GM06990 (cell line): ENCODE measurements around the gene METTL13.
A peak's percentile ranks its signal among the peaks of the same experiment; 100 is the strongest.

Experiments
- DNase-seq: peaks from one replicate; pipeline ENCODE4 v3.0.0-alpha.2; 2011; ENCODE audit not compliant: insufficient read length; ENCODE audit errors: extremely low read depth
- H3K27me3 ChIP-seq: replicated peaks from 2 replicates; pipeline ENCODE4 v1.6.0; 2011; ENCODE audit warnings: low read length; ENCODE audit not compliant: control insufficient read depth, insufficient read depth
- H3K36me3 ChIP-seq: 2 replicates; pipeline ENCODE4 v1.5.1; 2011; ENCODE audit warnings: low read length; ENCODE audit not compliant: control insufficient read depth, insufficient read depth
- H3K4me3 ChIP-seq: replicated peaks from 2 replicates; pipeline ENCODE4 v1.5.1; 2011; ENCODE audit warnings: low read depth, mild to moderate bottlenecking, control low read depth, low read length
- TF ChIP-seq, protein P1 (sequence below): IDR thresholded peaks from 2 replicates; pipeline ENCODE4 v1.5.1; 2011; ENCODE audit warnings: low read length, control low read depth, mild to moderate bottlenecking, inconsistent platforms; ENCODE audit not compliant: insufficient read depth, poor library complexity, severe bottlenecking

Gene METTL13

DNA sequence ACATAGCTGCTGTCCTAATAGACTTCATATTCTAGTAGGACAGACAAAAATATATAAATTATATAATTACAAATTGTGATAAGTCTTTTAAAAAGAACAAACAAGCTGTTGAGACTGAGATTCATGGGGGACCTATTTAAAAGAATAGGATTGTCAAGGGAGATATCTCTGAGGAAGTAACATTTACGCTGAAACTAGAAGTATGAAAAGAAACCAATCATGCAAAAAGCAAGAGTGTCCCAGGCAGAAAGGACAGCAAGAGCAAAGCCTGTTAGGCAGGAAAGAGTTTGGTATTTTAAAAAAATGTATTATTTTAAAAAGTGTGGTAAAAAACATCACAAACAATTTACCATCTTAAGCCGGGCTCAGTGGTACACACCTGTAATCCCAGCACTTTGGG, 9.1 kb upstream of the METTL13 start:
- TF ChIP-seq, protein P1, sequence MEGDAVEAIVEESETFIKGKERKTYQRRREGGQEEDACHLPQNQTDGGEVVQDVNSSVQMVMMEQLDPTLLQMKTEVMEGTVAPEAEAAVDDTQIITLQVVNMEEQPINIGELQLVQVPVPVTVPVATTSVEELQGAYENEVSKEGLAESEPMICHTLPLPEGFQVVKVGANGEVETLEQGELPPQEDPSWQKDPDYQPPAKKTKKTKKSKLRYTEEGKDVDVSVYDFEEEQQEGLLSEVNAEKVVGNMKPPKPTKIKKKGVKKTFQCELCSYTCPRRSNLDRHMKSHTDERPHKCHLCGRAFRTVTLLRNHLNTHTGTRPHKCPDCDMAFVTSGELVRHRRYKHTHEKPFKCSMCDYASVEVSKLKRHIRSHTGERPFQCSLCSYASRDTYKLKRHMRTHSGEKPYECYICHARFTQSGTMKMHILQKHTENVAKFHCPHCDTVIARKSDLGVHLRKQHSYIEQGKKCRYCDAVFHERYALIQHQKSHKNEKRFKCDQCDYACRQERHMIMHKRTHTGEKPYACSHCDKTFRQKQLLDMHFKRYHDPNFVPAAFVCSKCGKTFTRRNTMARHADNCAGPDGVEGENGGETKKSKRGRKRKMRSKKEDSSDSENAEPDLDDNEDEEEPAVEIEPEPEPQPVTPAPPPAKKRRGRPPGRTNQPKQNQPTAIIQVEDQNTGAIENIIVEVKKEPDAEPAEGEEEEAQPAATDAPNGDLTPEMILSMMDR, result no peak
- no peak overlapping the region for H3K4me3 ChIP-seq
- H3K27me3 ChIP-seq, result no peaks in the 10 kb centered on the region
- H3K36me3 ChIP-seq, result no peaks in the 10 kb centered on the region
- no peak for DNase-seq

GRCh38 chr1:171780583-171781175, 781 bp upstream of the METTL13 start:
- Histone ChIP-seq H3K4me3 (peak overlapping the region; percentile 64), H3K36me3 (peaks cover 9% of the 10 kb centered on the region), H3K27me3 (no peaks in the 10 kb centered on the region)
- DNase-seq, result no peak
- TF ChIP-seq, protein P1, result no peak

DNA sequence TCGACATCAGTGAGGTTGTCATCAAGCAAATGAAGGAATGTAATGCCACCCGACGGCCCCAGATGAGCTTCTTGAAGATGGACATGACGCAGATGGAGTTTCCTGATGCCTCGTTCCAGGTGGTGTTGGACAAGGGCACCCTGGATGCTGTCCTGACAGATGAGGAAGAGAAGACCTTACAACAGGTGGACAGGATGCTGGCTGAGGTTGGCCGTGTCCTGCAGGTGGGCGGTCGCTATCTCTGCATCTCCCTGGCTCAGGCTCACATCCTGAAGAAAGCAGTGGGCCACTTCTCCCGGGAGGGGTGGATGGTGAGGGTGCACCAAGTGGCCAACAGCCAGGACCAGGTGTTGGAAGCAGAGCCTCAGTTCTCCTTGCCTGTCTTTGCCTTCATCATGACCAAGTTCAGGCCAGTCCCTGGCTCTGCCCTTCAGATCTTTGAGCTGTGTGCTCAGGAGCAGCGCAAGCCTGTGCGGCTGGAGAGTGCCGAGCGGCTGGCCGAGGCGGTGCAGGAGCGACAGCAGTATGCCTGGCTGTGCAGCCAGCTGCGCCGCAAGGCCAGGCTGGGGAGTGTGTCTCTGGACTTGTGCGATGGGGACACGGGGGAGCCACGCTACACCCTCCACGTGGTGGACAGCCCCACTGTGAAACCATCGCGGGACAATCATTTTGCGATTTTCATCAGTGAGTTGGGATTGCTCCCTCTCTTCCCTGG, 2.5 kb downstream of the METTL13 start:
- TF ChIP-seq, protein P1, result no peak
- no peak for DNase-seq
- Histone ChIP-seq H3K36me3 (peaks cover 25% of the 10 kb centered on the region), H3K27me3 (no peaks in the 10 kb centered on the region), H3K4me3 (no peak overlapping the region)

- Histone ChIP-seq H3K36me3 (peaks cover 25% of the 10 kb centered on the region), H3K4me3 (peak overlapping the region; percentile 40), H3K27me3 (no peaks in the 10 kb centered on the region)
- TF ChIP-seq, protein P1, result no peak
- DNase-seq, result no peak
Measured at GRCh38 chr1:171784784-171785183, 3.3 kb downstream of the METTL13 start.

DNA sequence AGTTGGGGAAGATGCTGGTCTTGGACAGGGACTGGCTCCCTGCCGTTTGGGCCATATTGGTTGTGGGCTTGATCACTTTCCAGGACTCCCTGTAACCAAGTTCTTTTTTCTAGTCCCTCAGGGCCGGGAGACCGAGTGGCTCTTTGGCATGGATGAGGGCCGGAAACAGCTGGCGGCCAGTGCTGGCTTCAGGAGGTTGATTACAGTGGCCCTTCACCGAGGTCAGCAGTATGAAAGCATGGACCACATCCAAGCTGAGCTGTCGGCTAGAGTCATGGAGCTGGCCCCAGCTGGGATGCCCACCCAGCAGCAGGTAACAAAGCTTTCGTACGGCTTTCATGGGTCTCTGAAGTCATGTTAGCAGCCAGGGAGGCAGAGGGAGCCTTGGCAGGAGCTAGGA, 4.3 kb downstream of the METTL13 start:
- Histone ChIP-seq H3K4me3 (no peak overlapping the region), H3K27me3 (no peaks in the 10 kb centered on the region), H3K36me3 (peaks cover 29% of the 10 kb centered on the region)
- TF ChIP-seq, protein P1, result no peak
- DNase-seq, result no peak

DNA sequence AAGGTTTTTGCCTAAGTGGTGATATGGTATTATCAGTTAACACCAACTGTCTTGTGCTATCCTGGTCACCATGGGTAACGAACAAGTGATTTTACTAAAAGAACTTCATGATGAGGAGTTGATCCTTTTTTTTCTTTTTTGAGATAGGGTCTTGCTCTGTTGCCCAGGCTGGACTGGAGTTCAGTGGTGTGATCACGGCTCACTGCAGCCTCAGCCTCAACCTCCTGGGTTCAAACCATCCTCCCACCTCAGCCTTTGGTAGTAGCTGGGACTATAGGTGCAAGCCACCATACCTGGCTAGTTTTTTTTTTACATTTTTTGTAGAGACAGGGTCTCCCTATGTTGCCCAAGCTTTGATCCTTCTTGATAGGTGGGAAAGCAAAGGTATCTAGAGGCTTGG, 5.1 kb downstream of the METTL13 start:
- Histone ChIP-seq H3K4me3 (no peak overlapping the region), H3K27me3 (no peaks in the 10 kb centered on the region), H3K36me3 (peaks cover 29% of the 10 kb centered on the region)
- TF ChIP-seq, protein P1, result no peak
- no peak for DNase-seq
